Skeletal muscle tissue (tissue), 4 donors: ENCODE results near the gene POLH. TPM values are rescaled to one million over a fixed set of nuclear protein-coding genes. Genes with fewer than 3 reads are reported as not detected.
A peak's percentile ranks its signal among the peaks of the same experiment; 100 is the strongest.

Experiments used
- H3K27ac ChIP-seq: one replicate; pipeline ENCODE4 v1.7.0; 2013; ENCODE audit warnings: mild to moderate bottlenecking, low read depth, low read length, inconsistent platforms
- H3K27me3 ChIP-seq, 3 donors: one replicate each; pipeline ENCODE4 v1.7.0; 2013; ENCODE audit warnings: low read length in 3 of 3; ENCODE audit not compliant: control insufficient read depth in 3 of 3, insufficient read depth in 3 of 3
- H3K36me3 ChIP-seq, 3 donors: one replicate each; pipeline ENCODE4 v1.7.0; 2013; ENCODE audit warnings: low read length in 3 of 3; ENCODE audit not compliant: control insufficient read depth in 3 of 3, insufficient read depth in 3 of 3
- H3K4me1 ChIP-seq, 3 donors: one replicate each; pipeline ENCODE4 v1.7.0; 2013; ENCODE audit warnings: low read length in 3 of 3, mild to moderate bottlenecking in 3 of 3; ENCODE audit not compliant: control insufficient read depth in 3 of 3, insufficient read depth in 3 of 3
- H3K4me3 ChIP-seq, 3 donors: one replicate each; pipeline ENCODE4 v1.7.0; 2013; ENCODE audit warnings: low read length in 3 of 3
- H3K9ac ChIP-seq, 3 donors: one replicate each; pipeline ENCODE4 v1.7.0; 2013; ENCODE audit warnings: low read length in 3 of 3, mild to moderate bottlenecking in 3 of 3, moderate library complexity in 2 of 3, low read depth in 1 of 3
- H3K9me3 ChIP-seq, 3 donors: one replicate each; pipeline ENCODE4 v1.7.0; 2013; ENCODE audit warnings: low read length in 3 of 3; ENCODE audit not compliant: control insufficient read depth in 3 of 3
- total RNA-seq: library from RNA; depleted of rRNA; stranded (reverse); fragments of >200 nt; gene quantifications from one replicate; pipeline ENCODE4 v1.2.3, GENCODE V29; 2014
- donor health status: Osteomylitis.

The POLH gene
- total RNA-seq, 1 donor from 2014 or later = 9.9 TPM

GRCh38 chr6:43621078-43621835 lies 45.3 kb downstream of the POLH start:
- peaks cover 51 to 62% (median 58%) of the 10 kb centered on the region in 3 donors for H3K36me3 ChIP-seq
- no peaks in the 10 kb centered on the region for H3K27me3 ChIP-seq
- peaks cover 1 to 11% (median 4%) of the 10 kb centered on the region in 3 donors for H3K4me1 ChIP-seq
- no peak overlapping the region for H3K4me3 ChIP-seq
- H3K27ac ChIP-seq = no peak overlapping the region
- no peaks in the 10 kb centered on the region for H3K9me3 ChIP-seq
- no peak overlapping the region for H3K9ac ChIP-seq

- Histone ChIP-seq H3K9ac (no peak overlapping the region), H3K27ac (no peak overlapping the region), H3K4me1 (peaks cover 2 to 12% (median 8%) of the 10 kb centered on the region in 3 donors), H3K9me3 (no peaks in the 10 kb centered on the region), H3K4me3 (no peak overlapping the region), H3K36me3 (peaks cover 51 to 63% (median 58%) of the 10 kb centered on the region in 3 donors), H3K27me3 (no peaks in the 10 kb centered on the region)
These were observed 45.8 kb downstream of the POLH start for GRCh38 chr6:43621836-43622180.

GRCh38 chr6:43622541-43622940 lies 46.6 kb downstream of the POLH start:
- H3K27me3 ChIP-seq = no peaks in the 10 kb centered on the region
- peaks cover 51 to 63% (median 58%) of the 10 kb centered on the region in 3 donors for H3K36me3 ChIP-seq

GRCh38 chr6:43623880-43624785 lies 48.1 kb downstream of the POLH start:
- H3K9me3 ChIP-seq = no peaks in the 10 kb centered on the region
- H3K9ac ChIP-seq = peak overlapping the region in 2 of 3 donors; percentile 45 to 51
- H3K36me3 ChIP-seq = peaks cover 51 to 63% (median 58%) of the 10 kb centered on the region in 3 donors
- no peak overlapping the region for H3K4me3 ChIP-seq
- H3K27ac ChIP-seq = no peak overlapping the region
- H3K27me3 ChIP-seq = no peaks in the 10 kb centered on the region
- H3K4me1 ChIP-seq = peaks cover 19 to 25% (median 24%) of the 10 kb centered on the region in 3 donors

More at GRCh38 chr6:43622541-43622940, 46.6 kb downstream of the POLH start:
- no peaks in the 10 kb centered on the region for H3K9me3 ChIP-seq
- H3K4me1 ChIP-seq = peaks cover 10 to 19% (median 15%) of the 10 kb centered on the region in 3 donors
- no peak overlapping the region for H3K4me3 ChIP-seq
- H3K27ac ChIP-seq = no peak overlapping the region
- no peak overlapping the region for H3K9ac ChIP-seq

GRCh38 chr6:43624786-43625288 lies 48.9 kb downstream of the POLH start:
- H3K9me3 ChIP-seq = no peaks in the 10 kb centered on the region
- H3K27ac ChIP-seq = no peak overlapping the region
- peak overlapping the region in 2 of 3 donors; percentile 20 to 45 for H3K9ac ChIP-seq
- H3K27me3 ChIP-seq = no peaks in the 10 kb centered on the region
- no peak overlapping the region for H3K4me3 ChIP-seq
- peaks cover 19 to 29% (median 28%) of the 10 kb centered on the region in 3 donors for H3K4me1 ChIP-seq
- peaks cover 51 to 62% (median 56%) of the 10 kb centered on the region in 3 donors for H3K36me3 ChIP-seq

GRCh38 chr6:43625393-43625992 lies 49.5 kb downstream of the POLH start:
- peaks cover 48 to 58% (median 50%) of the 10 kb centered on the region in 3 donors for H3K36me3 ChIP-seq
- H3K27ac ChIP-seq = no peak overlapping the region
- peaks cover 23 to 35% (median 33%) of the 10 kb centered on the region in 3 donors for H3K4me1 ChIP-seq
- no peak overlapping the region for H3K9ac ChIP-seq
- H3K9me3 ChIP-seq = no peaks in the 10 kb centered on the region
- H3K27me3 ChIP-seq = no peaks in the 10 kb centered on the region
- H3K4me3 ChIP-seq = no peak overlapping the region

- Histone ChIP-seq H3K4me1 (peaks cover 27 to 39% (median 37%) of the 10 kb centered on the region in 3 donors), H3K27me3 (no peaks in the 10 kb centered on the region), H3K9me3 (no peaks in the 10 kb centered on the region), H3K27ac (peak overlapping the region; percentile 46), H3K4me3 (peak overlapping the region; percentile 1 to 42 (median 34)), H3K36me3 (peaks cover 32 to 40% (median 34%) of the 10 kb centered on the region in 3 donors), H3K9ac (peak overlapping the region; percentile 42 to 62 (median 58))
These were observed 51.2 kb downstream of the POLH start for GRCh38 chr6:43627008-43627825.

- Histone ChIP-seq H3K4me1 (peaks cover 27 to 39% (median 37%) of the 10 kb centered on the region in 3 donors), H3K36me3 (peaks cover 22 to 27% (median 25%) of the 10 kb centered on the region in 3 donors), H3K4me3 (peak overlapping the region; percentile 88 to 89 (median 88)), H3K9me3 (no peaks in the 10 kb centered on the region), H3K27ac (peak overlapping the region; percentile 86), H3K27me3 (no peaks in the 10 kb centered on the region), H3K9ac (peak overlapping the region; percentile 85 to 89 (median 87))
These were observed 52.6 kb downstream of the POLH start for GRCh38 chr6:43628393-43629103.
